ENCODE measurements around the gene JAG1. TPM values are rescaled to one million over a fixed set of nuclear protein-coding genes. Genes with fewer than 3 reads are reported as not detected.

The JAG1 gene
- total RNA-seq, 3 donors from 2014 or later (not counting 1 experiment from before 2014, with no cell fraction given), result 8.1 to 12.3 (median 8.7) TPM

DNA sequence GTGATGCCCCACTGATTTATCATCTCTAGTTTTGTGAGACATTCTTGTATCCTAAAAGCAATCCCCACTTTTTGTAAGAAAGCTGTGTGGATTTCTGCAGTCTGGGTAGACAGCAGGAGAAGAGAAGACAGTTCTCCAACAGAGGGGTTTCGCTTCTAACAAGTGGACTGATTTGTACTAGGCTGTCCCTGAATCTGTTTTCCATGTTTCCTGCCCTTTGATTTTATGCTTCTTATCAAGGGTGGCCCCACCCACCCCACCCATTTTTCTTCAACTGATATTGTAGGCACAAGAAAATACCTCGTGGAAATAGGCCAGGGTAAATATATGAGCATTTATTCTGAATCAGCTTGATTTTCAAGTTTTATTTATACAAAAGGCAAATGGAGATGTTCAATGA, 25.7 kb upstream of the JAG1 start:
- Mint-ChIP-seq H3K4me1 (no peaks in the 10 kb centered on the region), H3K4me3 (no peak overlapping the region), H3K27ac (no peak overlapping the region), H3K27me3 (ENCODE audit: low read depth in 2 of 2) (peaks cover 11 to 19% of the 10 kb centered on the region in 2 donors), H3K36me3 (peaks cover 6% of the 10 kb centered on the region), H3K9me3 (peaks cover 4 to 5% of the 10 kb centered on the region in 2 donors)
- Histone ChIP-seq H3K4me1 (ENCODE audit: control insufficient read depth, insufficient read depth, low read length) (no peaks in the 10 kb centered on the region), H3K4me3 (ENCODE audit: low read length) (no peak overlapping the region), H3K9me3 (ENCODE audit: control insufficient read depth, insufficient read depth, low read length) (no peaks in the 10 kb centered on the region), H3K27me3 (ENCODE audit: control insufficient read depth, insufficient read depth, low read length) (no peaks in the 10 kb centered on the region), H3K36me3 (ENCODE audit: control insufficient read depth, insufficient read depth, low read length) (no peaks in the 10 kb centered on the region), H3K27ac (ENCODE audit: low read length) (no peak overlapping the region)
- no peak for TF ChIP-seq CTCF (IDR thresholded peaks at IDR 0.05)
- DNase-seq (no peak), ATAC-seq (no peak)
- WGBS (ENCODE audit: insufficient coverage), result 100% methylated on average over 1 of the region's 2 CpGs
- intact Hi-C loops (cut with micrococcal nuclease), result no loop called here

GRCh38 chr20:10696650-10697049, 22.9 kb upstream of the JAG1 start:
- no peaks in the 10 kb centered on the region for H3K27me3 ChIP-seq (ENCODE audit: control insufficient read depth, insufficient read depth, low read length)
- Mint-ChIP-seq H3K27me3 (ENCODE audit: low read depth in 2 of 2) (peaks cover 12 to 19% of the 10 kb centered on the region in 2 donors), H3K9me3 (peaks cover 0 to 2% of the 10 kb centered on the region in 2 donors), H3K27ac (no peak overlapping the region), H3K4me3 (no peak overlapping the region), H3K4me1 (no peaks in the 10 kb centered on the region), H3K36me3 (no peaks in the 10 kb centered on the region)
- H3K4me3 ChIP-seq (ENCODE audit: low read length), result no peak overlapping the region
- no peaks in the 10 kb centered on the region for H3K9me3 ChIP-seq (ENCODE audit: control insufficient read depth, insufficient read depth, low read length)
- H3K36me3 ChIP-seq (ENCODE audit: control insufficient read depth, insufficient read depth, low read length), result no peaks in the 10 kb centered on the region
- intact Hi-C loops (cut with micrococcal nuclease), result no loop called here
- peak; percentile 19 for TF ChIP-seq CTCF (IDR thresholded peaks at IDR 0.05)
- DNase-seq (peak in 1 of 2 donors; percentile 5), ATAC-seq (no peak)
- WGBS (ENCODE audit: insufficient coverage), result 79% methylated on average over 5 of the region's 5 CpGs
- H3K27ac ChIP-seq (ENCODE audit: low read length), result no peak overlapping the region
- no peaks in the 10 kb centered on the region for H3K4me1 ChIP-seq (ENCODE audit: control insufficient read depth, insufficient read depth, low read length)

GRCh38 chr20:10689385-10689784, 15.6 kb upstream of the JAG1 start:
- no peak for ATAC-seq
- Histone ChIP-seq H3K4me1 (ENCODE audit: control insufficient read depth, insufficient read depth, low read length) (no peaks in the 10 kb centered on the region), H3K27me3 (ENCODE audit: control insufficient read depth, insufficient read depth, low read length) (no peaks in the 10 kb centered on the region), H3K27ac (ENCODE audit: low read length) (no peak overlapping the region), H3K4me3 (ENCODE audit: low read length) (no peak overlapping the region), H3K9me3 (ENCODE audit: control insufficient read depth, insufficient read depth, low read length) (no peaks in the 10 kb centered on the region), H3K36me3 (ENCODE audit: control insufficient read depth, insufficient read depth, low read length) (no peaks in the 10 kb centered on the region)
- intact Hi-C loops (cut with micrococcal nuclease), result no loop called here
- Mint-ChIP-seq H3K4me3 (no peak overlapping the region), H3K27ac (no peak overlapping the region), H3K36me3 (no peaks in the 10 kb centered on the region), H3K4me1 (no peaks in the 10 kb centered on the region), H3K27me3 (ENCODE audit: low read depth in 2 of 2) (peaks cover 0 to 20% of the 10 kb centered on the region in 2 donors), H3K9me3 (no peaks in the 10 kb centered on the region)
- whole genome bisulfite sequencing (ENCODE audit: insufficient coverage), result 91% methylated on average over 1 of the region's 1 CpG
- no peak for DNase-seq
- no peak for TF ChIP-seq CTCF (IDR thresholded peaks at IDR 0.05)

DNA sequence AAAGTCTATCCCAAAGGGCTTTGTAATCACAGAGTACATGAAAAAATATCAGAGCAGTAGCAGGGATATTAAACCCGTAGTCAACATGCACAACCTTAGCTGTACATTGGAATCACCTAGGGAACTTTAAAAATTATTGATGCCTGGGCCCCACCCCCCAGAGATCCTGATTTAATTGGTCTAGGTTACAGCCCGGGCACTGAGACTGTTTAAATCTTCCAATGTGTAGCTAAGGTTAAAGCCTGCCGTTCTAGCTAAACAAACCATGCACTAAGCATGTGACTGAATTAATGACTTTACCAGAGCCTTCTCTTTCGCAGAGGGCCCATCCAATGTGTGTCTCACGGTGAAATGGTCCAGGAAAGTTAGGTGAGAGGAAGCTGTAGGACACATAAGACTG, 14.1 kb upstream of the JAG1 start:
- 85% methylated on average over 5 of the region's 5 CpGs for WGBS (ENCODE audit: insufficient coverage)
- H3K36me3 ChIP-seq (ENCODE audit: control insufficient read depth, insufficient read depth, low read length), result no peaks in the 10 kb centered on the region
- H3K4me1 ChIP-seq (ENCODE audit: control insufficient read depth, insufficient read depth, low read length), result no peaks in the 10 kb centered on the region
- H3K9me3 Mint-ChIP-seq, result no peaks in the 10 kb centered on the region
- ATAC-seq (no peak), DNase-seq (no peak)
- no peak overlapping the region for H3K4me3 ChIP-seq (ENCODE audit: low read length)
- no peak overlapping the region for H3K27ac Mint-ChIP-seq
- peaks cover 0 to 16% of the 10 kb centered on the region in 2 donors for H3K27me3 Mint-ChIP-seq (ENCODE audit: low read depth in 2 of 2)
- intact Hi-C loops (cut with micrococcal nuclease), result no loop called here
- no peaks in the 10 kb centered on the region for H3K36me3 Mint-ChIP-seq
- no peak overlapping the region for H3K4me3 Mint-ChIP-seq
- no peak overlapping the region for H3K27ac ChIP-seq (ENCODE audit: low read length)
- H3K9me3 ChIP-seq (ENCODE audit: control insufficient read depth, insufficient read depth, low read length), result no peaks in the 10 kb centered on the region
- H3K27me3 ChIP-seq (ENCODE audit: control insufficient read depth, insufficient read depth, low read length), result no peaks in the 10 kb centered on the region
- no peak for TF ChIP-seq CTCF (IDR thresholded peaks at IDR 0.05)
- H3K4me1 Mint-ChIP-seq, result no peaks in the 10 kb centered on the region
